Measurements from ENCODE around the gene SERTAD2.

The SERTAD2 gene

DNA sequence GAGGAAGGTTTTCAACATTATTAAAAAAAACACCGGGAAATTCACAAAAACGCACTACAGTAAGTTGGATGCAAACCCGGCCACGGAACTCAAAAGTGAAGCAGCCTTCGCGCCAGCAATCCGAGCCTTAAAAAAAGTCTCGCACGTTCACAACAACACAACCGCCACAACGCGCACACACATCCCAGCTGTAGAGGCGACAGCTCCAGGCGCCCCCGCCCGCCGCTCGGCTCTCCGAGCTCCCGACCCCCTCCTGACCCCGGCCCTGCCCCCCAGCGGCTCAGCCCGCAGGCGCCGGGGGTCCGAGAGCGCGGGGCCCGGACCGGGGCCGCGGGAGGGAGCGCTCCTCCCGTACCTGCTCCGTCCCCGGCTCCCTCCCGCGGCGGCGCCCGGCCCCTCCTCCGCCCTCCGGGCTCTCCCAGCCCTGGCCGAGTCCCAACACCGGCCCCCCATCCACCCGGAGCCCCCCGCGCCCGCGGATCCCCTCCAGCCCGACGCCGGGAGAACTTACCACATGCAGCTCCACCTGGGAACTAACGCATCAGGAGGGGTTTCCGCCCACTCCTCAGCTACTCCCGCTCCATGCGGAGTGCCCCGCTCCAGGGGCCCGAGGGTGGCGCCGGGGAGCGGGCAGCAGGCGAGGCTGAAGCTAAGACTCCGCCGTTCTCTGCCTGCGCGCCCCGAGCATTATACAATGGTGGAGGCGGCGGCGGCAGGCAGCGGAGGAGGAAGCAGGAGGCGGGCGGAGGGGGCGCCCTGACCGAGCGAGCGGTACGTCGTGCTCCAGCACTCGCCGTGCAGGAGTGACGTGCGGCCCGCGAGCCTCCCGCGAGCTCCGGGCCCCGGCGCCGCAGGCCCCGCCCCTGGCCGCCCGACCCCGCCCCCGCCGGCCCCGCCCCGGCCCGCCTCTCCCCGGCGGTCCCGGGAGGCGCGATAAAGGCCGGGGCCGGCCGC lies at the start of gene SERTAD2:
Gene SERTAD2 (minus strand): TSS at position 805 of the 954 bp plus-strand sequence. CDS start 17,042 bp downstream, outside the sequence.
- peak; percentile 80 for DNase-seq

DNA sequence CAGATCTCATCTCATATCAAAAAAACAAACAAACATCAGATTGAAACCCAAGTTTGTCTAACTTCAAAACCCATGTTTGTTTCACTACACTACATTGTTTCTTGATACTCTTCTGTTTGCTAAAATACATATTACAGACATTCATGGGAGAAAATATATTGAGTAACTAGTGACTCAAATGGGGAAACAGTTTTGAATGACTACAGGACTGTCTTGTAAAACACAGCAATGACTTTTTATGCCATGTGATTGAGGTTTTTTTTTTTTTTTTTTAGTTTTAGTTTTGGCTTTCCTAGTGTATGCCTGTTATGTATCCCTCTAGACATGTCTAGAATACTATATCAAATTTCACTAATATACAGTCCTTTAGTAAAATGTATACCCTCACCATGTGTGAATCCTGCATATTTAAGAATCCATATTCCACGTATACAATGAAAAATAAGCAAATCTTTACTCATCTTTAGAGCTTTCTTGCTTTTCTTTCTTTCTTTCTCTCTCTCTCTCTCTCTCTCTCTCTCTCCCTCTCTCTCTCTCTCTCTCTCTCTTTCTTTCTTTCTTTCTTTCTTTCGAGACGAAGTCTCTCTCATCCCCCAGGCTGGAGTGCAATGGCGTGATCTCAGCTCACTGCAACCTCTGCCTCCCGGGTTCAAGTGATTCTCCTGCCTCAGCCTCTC lies 46.6 kb upstream of the SERTAD2 start:
- no peak for DNase-seq

DNA sequence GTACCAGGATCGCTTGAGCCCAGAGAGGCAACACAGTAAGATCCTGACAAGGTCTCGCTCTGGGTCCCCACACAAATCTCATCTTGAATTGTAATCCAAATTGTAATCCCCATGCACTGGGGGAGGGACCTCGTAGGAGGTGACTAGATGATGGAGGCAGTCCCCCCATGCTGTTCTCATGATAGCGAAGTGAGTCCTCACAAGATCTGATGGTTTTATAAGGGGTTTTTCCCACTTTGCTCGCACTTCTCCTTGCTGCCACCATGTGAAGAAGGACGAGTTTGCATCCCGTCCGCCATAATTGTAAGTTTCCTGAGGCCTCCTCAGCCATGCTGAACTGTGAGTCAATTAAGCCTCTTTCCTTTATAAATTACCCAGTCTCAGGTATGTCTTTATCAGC lies 46.0 kb upstream of the SERTAD2 start:
- DNase-seq: peak; percentile 21

DNA sequence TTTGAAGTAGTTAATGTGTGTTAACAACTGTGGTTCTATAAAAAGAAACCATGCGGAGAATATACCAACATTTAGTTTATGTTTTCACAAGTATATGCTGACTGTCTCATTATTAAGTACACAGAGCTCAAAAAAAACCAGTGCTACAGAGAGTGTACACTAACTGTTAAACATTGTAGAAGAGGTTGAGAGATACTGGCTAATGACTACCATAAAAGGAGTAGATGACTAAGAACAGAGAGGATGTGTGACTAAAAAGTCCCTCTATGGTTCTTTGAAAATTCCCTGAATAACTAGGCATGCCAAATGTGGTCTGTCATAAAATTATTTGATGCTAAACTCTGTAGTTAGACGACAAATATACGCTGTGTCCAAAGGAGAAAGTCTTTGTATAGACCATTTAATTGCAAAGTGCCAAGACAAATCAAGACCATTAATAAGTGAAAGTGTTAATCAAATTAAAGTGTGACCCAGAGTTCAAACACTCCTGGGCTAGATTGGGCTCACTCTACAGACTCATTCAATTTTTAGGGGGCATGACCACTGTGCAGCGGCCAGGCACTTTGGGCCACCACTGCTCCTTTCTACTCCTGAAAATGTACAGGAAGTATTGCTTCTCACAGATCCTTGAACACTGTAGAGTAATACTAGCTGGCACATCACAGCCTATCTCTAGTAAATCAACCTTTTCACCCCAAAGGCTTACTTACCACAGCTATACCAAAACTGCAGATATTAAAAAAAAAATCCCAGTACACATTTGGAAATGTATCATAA lies 45.1 kb upstream of the SERTAD2 start:
- DNase-seq: no peak

DNA sequence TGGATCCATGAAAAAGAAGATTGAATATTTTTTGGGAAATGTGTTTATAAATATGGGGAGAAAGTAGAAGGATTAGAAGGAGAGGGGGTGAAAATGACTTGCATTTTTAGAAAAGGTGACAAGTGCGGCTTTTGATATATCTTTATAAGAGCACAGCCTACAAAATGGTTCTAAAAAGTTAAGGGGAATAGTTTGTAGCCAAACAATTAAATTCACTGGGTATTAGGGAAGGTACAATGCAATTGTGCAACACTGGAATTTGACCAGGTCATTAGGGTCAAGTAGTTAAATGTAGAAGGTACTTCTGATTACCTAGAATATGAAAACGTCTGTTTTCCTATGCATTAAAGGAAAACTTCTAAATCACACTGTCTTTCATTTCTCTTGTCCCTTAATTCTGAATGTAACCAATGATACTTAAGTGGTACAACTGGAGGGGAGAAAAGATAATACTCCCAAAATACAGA lies 44.5 kb upstream of the SERTAD2 start:
- DNase-seq: no peak

DNA sequence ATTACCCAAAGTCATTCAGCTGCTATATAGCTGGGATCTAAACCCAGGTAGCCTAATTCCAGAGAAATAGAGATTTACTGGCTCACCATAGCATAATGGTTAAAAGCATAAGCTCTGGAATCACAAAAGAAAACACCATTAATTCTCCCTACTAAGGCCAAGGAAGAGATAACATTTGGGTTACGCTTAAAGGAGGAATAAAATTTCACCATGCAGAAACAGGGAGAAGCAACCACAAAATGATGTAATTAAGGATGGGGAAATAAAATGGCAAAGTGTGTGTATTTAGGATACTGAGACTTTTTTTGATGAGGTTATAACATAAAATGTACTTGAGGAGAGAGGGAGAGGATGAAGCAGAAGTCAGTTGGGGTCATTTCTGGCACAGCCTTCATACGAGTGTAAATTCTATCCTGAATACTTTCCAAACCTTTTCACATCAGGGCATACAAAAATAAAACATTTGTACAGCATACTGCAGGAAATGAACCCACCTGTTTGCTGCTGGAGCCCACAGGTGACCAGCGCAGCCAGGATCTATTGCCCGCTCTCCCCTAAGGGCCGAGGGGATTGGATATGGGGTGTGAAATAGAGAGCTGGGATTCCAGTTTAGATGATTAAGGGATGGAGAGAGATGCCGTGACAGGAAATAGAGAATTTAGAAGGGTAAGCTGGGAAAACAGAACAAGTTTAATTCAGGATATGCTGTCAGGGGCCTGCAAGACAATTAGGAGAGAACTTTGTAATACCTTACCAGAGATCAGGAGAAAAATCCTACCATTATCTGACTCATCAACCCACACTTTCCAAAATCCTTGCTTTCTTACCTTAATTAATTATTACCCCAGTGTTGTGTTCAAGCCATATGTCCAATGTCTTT lies 43.8 kb upstream of the SERTAD2 start:
- DNase-seq: no peak

- DNase-seq: no peak
Observed at GRCh38 chr2:64696636-64697035, 42.9 kb upstream of the SERTAD2 start.

DNA sequence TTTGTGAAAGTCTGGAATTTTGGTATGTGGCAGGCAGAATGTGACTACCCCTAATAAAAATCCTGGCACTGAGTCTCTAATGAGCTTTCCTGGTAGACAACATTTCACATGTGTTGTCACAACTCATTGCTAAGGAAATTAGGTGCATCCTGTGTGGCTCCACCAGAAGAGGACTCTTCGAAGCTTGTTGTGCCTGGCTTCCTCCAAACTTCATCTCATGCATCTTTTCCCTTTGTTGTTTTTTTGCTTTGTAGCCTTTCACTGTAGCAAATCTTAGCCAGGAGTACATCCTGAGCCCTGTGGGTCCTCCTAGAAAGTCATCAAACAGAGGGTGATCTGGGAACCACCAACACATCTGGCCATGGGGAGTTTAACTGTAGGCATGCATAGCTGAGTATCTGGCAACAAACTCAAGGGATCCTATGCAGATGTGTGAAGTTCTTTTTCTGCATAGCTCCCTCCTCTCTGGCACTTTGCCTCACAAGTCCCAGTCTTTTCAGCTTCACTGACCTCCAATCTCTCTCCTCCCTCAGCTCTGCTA lies 42.1 kb upstream of the SERTAD2 start:
- no peak for DNase-seq

- no peak for DNase-seq
Observed at GRCh38 chr2:64692401-64692800, 38.7 kb upstream of the SERTAD2 start.

- DNase-seq: no peak
Observed at GRCh38 chr2:64688909-64689308, 35.2 kb upstream of the SERTAD2 start.

GRCh38 chr2:64686283-64686956 lies 32.7 kb upstream of the SERTAD2 start:
- DNase-seq: no peak

GRCh38 chr2:64685430-64685829 lies 31.7 kb upstream of the SERTAD2 start:
- DNase-seq: no peak

- DNase-seq: no peak
Observed at GRCh38 chr2:64683771-64684510, 30.2 kb upstream of the SERTAD2 start.

DNA sequence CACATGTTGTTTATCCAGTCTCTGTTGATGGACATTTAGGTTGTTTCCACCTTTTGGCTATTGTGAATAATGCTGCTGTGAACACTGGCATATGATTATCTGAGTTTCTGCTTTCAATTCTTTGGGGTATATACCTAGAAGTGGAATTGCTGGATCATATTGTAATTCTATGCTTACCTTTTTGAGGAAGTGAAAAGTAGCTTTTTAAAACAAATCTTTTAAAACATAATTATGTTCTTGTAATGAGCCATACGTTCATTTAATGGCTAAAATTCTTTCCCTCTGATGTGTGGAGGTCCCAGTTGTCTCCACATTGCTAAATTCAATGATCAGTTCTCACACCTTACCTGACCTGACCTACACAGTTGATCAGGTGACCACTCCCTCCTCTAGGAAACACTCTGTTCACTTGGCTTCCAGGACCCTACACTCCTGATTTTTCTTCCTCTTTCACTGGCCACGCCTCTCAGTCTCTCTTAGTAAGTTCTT lies 27.8 kb upstream of the SERTAD2 start:
- no peak for DNase-seq

DNA sequence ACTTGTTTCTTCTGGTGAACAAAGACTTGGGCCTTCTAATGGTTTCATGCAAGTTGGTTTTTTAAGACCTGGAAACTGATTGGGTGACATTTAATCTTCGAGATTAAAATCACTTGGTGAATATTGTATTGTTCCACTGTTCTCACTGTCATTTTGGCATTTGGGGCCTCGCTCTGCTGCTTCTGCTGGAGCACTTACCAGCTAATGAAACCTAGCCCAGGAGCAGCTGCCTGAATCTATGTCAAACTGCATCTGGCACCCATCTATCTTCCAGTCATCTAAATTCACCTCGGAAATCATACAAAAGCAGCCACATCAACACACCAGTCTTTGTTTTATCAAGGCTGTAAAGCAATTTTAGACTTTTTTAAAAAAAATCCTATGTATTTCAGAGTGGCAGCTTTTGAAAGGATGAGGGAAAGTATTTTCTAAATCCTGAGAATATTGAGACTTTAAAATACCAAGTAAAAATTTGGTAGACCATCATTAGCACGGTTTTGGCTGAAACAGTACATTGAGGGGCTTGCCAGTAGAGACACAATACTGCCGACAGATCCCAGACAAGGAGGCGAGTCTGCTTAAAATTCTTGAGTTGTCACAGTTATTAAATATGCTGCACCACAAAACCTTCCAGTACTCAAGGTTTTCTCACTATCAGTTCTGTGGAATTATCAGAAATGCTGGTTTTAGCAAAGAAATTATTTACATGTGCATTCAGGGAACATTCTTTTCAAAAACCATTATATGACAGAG lies 26.1 kb upstream of the SERTAD2 start:
- DNase-seq: no peak

DNA sequence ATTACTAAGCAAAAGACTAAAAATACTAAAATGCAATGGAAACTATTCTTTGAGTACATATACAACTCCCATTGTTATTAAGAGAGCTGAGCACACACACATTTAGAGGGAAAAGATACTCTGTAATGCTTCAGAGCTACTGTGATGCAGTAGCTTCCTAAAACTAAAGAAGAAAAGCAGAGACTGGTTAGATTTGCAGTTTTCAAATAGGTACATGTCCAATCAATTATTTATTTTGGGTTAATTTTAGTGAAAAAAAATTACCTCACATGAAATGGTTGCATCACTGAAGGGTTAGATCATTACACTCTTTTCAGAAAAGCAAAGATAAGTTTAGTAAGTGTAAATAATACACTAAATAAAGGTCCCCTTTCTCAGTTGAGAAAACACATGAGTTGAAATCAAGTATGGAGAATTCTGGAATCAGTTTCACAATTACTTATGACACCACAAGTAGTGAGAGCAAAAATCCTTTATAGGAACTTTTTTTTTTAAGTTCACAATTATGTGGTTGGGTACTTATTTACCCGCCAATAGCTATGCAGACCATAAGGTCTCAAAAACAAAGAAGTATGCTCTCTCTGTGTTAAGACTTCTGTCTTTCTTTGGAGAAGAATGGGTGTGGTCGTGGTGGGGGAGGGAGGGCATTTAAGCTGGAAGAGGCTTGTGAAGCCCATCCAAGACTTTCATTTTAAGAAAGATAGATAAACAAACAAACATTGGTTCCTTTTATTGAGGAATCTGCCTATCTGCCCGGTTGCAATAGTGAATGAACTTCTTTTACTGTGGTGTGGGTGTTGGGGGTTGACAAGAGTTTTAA lies 25.3 kb upstream of the SERTAD2 start:
- no peak for DNase-seq

DNA sequence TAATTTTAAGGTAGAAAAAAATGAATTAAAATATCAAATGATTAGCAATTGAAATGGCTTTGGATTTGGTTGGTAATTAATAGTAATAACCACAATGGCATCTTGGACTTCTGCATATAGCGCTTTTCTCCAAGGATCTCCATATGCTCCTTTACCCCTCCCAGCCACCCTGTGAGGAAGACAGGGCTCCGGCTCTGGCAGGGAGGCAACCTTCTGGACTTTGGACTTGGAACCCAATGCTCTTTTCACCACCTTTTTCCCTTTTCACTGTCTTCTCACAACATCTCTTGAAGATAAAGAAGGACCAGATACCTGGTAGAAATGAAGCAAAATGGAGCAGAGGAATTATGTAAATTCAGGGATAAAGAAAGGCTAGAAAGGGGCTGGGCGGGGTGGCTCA lies 23.8 kb upstream of the SERTAD2 start:
- no peak for DNase-seq

- peak; percentile 76 for DNase-seq
Observed at GRCh38 chr2:64675860-64676259, 22.1 kb upstream of the SERTAD2 start.

DNA sequence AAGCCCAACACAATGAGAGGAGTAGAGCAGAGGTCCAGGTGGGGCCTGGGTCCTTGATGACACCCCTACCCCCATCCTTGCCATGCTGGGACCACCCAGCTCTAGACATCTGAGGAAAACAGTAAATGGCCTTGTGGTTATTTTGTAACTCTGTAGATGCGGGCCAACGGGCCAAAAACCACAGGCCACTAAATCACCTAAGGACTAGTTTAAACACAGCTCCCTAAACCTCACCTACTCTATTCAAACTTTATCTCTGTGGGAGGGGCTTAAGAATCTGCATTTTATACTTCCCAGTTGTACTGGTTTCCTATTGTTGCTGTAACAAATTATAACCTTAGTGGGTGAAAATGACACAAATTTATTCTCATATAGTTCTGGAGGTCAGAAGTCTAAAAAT lies 19.0 kb upstream of the SERTAD2 start:
- no peak for DNase-seq
